Left lobe of liver (tissue), 2 donors: Measurements from ENCODE around the gene KCNG4. TPM values are rescaled to one million over a fixed set of nuclear protein-coding genes. Genes with fewer than 3 reads are reported as not detected.

Experiments
- ATAC-seq: fragments of 200-7000 bp; cut with Tn5 transposase; one replicate; pipeline ENCODE4 v1.9.1; 2020; ENCODE audit warnings: mild to moderate bottlenecking, moderate library complexity
- DNase-seq: peaks from one replicate; pipeline ENCODE4 v3.0.0-alpha.2; 2020; ENCODE audit warnings: low spot score
- total RNA-seq: library from RNA; stranded (reverse); gene quantifications from one replicate; pipeline ENCODE4 v1.2.1, GENCODE V29; 2021
- donor health status: DM: no; HTN: no; CAD: no; lungs with moderate emphysema.
- donor health status: DM: no; HTN: yes; CAD: no.

KCNG4 gene
- total RNA-seq, 1 donor from 2014 or later = not detected

DNA sequence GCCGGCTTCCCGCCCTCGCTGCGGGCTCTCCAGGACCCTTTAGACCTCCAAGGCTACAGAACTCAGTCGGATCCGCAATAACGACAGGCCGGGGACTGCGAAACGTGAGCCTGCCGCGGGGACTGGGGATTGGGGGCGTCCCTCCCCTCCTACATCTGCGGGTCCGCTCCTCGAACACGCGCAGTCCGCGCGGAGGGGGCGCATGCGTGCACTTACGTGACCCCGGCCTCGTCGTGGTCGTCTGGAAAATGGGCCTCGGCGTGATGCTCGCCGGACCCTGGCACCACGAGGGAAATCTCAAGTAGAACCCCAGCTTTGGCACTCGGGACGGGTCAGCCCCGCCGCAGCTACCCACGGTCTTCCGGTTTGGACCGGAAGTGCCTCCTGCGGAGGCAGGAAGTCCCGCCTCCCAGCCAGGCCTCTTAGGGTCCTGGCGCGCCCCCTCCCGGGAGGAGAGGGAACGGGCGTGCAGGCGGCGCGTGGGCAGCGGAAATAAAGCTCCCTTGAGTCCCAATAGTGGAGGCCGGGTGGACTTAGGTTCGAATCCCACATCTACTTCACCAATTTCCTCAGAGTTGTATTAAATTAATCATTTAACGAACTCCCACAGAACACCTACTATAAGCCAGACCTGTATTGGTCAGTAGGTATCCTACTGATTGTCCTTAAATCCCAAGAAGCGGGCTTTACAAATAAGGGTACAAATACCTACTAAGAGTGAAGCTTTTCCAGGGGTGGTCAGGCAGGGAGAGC lies 53.0 kb downstream of the KCNG4 start, which contains the start of gene TAF1C:
TAF1C (minus strand) TSS at position 373 of the 753 bp plus-strand sequence. CDS start 2,069 bp downstream, outside the sequence.
- ATAC-seq (peak; percentile 99), DNase-seq (peak; percentile 93)

DNA sequence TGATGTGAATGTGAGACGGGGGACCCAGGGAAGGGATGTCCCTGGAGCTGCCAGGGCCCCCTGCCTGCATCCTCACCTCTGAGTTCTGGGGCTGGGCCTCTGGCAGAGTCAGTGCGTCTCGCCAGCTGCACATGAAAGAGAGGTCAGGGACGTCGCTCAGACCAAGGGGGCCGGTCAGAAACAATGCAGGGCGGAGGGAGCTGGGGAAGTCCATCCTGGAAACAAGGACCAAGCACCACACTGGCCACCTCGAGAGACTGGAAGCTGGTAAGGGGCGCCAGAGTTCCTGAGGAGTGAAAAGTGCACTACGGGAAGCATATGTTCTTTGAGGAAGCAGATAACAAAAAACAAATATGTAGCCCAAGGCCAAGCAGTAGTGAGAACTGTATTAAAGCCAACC lies 55.0 kb downstream of the KCNG4 start:
- no peak for ATAC-seq
- DNase-seq = no peak

GRCh38 chr16:84183911-84184591 lies 55.8 kb downstream of the KCNG4 start:
- no peak for ATAC-seq
- DNase-seq = no peak

GRCh38 chr16:84183572-84183875 lies 56.3 kb downstream of the KCNG4 start:
- DNase-seq (no peak), ATAC-seq (no peak)

GRCh38 chr16:84182680-84183571 lies 56.9 kb downstream of the KCNG4 start:
- ATAC-seq = no peak
- DNase-seq = no peak

DNA sequence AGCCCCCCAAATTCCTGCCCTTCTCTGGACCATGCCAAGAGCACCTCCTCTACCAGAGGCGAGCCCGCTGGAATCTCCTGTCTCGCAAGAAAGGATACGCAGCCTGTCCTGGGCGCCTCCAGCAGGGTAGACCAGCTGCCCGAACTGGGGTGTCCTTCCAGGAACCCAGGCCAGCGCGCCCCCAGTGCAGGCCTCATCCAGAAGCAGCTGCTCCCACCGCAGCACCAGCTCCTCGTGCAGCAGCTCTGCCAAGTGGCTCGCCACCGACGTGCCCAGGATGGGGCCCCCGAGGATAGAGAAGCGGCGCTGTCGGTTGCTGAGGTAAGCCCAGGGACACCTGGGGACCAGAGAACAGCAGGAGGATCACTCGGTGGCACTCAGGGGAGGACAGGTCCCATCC lies 57.7 kb downstream of the KCNG4 start:
- ATAC-seq (no peak), DNase-seq (no peak)

- no peak for ATAC-seq
- no peak for DNase-seq
These were observed 58.5 kb downstream of the KCNG4 start for GRCh38 chr16:84181144-84181915.

GRCh38 chr16:84180519-84181140 lies 59.2 kb downstream of the KCNG4 start:
- DNase-seq = no peak
- no peak for ATAC-seq

DNA sequence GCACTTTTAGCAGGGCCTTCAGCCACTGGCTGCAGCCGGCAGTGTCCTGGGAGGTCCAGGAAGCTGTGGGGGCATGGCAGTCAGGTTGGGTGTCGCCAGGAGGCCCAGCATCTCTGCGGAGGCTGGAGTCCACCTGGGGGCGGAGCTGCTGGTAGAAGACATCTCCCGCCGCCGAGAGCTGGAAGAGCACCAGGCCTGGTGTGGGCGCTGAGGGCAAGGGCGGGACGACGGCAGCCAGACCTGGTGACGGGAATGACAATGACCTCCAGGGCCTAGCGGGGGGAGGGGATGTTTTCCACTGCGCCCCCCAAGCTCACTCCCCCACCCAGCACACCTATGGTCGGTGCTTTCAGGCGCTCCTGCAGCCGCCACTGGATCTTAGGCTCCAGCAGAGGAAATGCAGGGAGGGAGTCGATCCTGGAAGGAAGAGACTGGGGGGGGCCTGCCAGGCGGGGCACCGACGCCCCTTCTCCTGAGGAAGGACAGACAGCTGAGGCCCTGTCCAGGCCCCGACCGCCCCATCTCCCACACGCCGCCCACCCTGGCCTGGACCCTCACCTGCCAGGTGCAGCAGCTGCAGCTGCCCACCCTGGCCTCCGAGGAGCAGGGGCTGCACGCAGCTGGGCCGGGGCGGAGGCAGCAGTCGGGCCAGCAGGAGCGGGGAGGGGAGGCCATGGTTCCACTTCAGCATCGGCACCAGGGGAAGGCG lies 60.0 kb downstream of the KCNG4 start:
- no peak for ATAC-seq
- no peak for DNase-seq

DNA sequence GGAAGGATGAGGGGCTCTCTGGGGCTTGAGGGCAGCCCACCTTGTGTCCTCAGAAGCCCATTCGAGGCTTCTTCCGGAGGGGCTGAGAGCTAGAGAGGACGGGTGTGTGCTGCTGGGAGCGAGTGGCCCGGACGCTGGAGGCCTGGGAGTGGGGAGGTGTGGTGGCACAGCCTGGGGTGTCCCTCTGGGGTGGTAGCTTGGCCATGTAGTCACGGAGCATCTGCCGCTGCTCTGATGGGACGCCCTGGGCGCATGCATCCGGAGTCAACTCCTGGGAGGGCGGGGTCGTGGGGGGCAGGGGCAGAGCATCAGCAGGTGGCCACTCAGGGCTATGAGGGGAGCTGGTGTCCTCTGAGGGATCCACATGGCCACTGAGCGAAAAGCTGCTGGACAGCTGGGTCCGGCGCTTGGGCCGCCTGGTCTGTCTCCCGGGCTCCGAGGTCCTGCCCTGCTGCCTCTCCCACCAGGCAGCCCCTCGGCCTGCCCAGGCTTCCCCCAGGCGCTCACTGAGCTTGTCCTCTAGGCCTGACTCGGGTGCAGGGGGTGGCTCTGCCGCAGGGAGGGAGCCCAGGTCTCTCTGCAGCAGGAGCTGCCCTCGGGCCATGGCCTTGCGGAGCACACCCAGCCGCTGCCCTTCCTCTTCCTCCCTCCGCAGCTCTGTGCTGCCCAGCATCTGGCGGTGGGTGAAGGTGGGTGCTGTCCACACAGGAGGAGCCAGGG lies 60.8 kb downstream of the KCNG4 start:
- ATAC-seq = no peak
- DNase-seq = no peak

GRCh38 chr16:84178146-84178765 lies 61.6 kb downstream of the KCNG4 start:
- DNase-seq = no peak

GRCh38 chr16:84177741-84178073 lies 62.1 kb downstream of the KCNG4 start:
- ATAC-seq (no peak), DNase-seq (no peak)

More at GRCh38 chr16:84178146-84178765, 61.6 kb downstream of the KCNG4 start:
- ATAC-seq = peak; percentile 58

DNA sequence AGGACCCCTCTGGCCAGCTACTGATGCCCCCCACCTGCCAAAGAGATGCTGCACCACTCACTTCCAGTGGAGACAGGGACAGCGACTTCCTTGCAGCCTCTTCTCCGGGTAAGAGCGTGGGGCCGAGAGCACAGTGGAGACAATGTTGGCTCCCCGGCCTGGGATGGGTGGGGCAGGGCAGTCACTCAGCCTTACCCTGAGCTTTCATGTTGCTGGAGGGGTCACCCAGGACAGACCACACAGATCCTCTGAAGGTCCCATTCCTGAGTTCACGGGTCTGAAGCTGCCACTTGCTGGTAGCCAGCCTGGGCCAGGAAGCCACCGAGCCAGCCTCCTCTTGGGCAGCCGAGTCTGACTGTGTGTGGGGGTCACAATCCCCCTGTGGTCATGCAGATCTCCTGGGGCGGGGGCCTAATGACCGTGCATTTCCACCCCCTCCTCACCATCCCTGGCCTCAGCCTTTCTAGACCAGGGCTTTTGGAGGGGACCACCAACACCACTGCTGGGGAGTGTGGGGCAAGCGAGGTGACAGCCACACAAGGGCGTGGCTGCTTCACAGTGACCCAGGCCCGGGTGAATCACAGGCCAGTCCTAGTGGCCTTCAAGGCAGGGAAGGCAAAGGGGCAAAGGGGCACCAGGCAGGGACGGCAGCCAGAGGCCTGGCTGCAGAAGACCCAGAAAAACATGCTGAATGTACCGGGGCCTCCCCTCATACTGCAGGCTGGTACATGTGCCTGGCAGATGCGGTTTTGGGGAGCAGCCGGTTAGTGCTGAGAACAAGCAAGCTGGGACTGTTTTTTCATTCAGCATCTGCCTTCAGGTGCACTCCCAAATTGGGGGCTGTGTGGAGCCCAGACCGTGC lies 63.4 kb downstream of the KCNG4 start:
- ATAC-seq (no peak), DNase-seq (no peak)

GRCh38 chr16:84175350-84176081 lies 64.3 kb downstream of the KCNG4 start:
- peak; percentile 82 for ATAC-seq
- DNase-seq = no peak

DNA sequence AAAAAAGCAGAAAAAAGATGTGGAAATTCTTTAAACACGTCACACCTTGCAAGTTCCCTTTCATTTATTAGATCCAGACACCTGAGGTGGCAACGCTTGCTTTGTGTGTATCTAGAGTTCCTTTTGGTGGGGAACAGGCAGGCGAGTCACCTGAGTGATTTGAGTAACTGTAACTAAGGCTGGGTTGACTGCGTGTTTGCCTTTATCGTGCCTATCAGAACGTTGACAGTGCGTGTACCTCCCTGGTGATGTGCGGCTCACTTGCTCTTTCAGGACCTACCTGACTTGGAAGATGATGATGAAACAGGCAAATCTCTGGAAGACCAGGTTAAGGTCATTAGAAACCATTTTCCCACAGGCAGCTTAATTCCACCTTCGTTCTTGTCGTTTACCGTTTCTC lies 65.4 kb downstream of the KCNG4 start:
- DNase-seq = no peak
- no peak for ATAC-seq

GRCh38 chr16:84169765-84170310 lies 70.0 kb downstream of the KCNG4 start:
- DNase-seq (no peak), ATAC-seq (no peak)
